Hematopoietic multipotent progenitor cell treated with erythropoietin and hydrocortisone succinate and interleukin-3 and kit ligand, for 4 days (in vitro differentiated cells): ENCODE measurements around the gene UNC13D.

Experiments
- DNase-seq: peaks from one replicate; pipeline ENCODE4 v3.0.0-alpha.2; 2015

Gene UNC13D

DNA sequence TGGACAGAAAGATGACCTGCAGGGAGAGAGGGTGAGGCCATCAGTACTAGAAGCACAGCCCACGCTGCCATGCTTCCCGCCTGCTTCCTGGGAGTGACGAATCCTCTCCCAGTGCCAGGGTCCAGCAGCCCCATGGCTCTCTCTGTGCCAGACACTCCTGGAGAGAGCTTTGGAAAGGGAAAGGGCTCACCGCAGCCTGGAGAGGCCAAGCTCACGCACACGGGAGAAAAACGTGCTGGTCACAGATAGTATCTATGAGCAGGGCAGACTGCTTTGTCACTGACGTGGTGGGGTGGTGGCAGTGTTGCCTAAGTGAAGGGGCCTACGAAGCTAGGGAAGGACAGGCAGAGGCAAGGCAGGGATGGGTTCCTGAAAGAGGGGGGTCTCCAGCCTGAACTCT is 5.5 kb upstream of the UNC13D start:
- DNase-seq, result peak; percentile 77

DNA sequence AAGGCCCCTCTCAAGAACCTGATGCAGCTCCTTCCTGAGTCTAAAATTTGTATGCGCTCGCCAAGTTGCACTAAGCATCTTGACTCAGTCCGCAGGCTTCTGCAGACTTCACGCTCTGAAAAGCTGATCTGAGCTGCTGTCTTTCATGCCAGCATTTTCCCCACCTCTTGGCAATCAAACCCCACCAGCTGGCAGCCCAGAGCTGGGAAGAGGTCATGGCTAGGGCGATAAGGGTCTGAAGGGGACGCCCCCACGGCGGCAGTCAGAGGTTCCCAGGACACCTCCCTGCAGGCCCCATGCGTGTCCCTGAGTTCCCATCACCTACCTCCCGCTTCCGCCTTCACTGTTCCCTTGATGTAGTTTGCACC is 5.1 kb upstream of the UNC13D start:
- DNase-seq, result peak; percentile 54

DNA sequence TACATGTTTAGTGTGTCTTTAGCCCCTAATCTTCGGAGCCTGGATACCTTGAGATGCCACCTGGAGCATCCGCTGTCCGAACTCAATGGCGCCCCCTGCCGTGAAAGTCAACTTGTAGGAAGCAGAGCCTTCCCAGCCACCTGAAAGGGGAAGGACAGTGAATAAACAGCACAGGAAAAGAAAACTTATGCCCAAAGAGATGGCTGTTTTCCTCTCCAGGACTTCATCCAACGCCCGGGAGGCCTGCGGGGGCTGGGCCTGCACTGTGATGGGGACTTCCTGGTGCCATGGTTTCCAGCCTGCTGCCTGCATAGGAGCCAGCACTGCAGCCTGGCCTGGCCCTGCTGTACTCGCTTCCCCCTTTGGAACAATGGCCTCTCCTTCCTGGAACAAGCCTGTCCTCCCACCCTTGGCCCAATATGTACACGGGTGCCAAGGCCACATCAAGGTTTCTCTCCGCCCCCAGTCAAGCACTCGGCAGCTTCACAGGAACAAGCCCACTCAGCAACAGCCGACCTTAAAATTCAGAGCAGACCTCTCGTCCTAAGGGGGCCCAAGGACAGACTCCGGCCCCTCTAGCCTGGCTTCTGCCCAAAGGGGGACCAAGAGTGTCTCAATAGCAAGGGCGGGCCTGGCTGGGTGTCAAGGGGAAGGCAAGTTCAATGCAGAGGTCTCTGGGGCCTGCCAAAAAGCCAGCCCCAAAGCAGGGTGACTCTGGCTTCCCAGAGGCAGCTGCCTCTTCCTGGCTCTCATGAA is 4.5 kb upstream of the UNC13D start:
- DNase-seq, result peak; percentile 79

DNA sequence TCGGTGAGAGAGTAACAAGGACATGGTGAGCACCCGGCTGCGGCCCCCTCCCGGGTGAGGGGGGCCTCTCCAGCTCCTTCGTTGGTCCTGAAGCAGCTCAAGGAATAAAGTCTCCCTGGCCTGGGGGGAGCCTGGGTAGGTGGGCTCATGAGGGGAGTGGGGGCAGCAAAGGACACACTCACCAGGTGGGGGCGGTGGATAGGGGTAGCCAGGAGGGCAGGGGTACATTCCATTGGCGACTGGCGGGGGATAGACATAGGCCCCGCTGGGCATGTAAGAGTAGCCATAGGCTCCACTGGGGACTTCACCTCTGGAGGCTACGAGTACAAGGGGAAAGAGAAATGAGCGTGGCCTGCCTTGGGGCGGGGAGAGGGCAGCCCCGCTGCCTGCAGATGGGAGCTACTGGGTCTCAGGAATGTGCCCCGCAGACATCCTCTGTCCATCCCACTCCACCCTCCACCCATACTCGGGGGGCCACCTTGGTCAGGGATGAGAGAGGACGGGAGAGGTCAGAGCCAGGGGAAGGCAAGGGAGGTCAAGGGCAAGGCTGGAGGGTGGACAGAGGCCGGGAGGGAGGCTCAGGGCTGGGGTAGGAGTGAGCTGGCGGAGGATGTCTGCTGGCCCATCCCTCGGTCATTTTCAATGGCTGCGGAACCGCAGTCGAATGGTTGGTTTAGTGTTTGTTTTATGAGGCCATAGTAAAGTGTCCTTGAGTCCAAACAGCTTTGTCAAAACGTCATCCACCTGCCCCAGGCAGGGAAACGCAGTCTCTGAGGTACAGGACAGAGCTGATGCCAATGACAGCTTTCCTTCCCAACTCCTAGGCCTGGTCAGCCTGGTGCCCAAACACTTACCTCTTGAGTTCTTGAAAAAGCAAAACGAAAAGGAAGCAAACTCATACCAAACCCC is 3.7 kb upstream of the UNC13D start:
- DNase-seq, result no peak

DNA sequence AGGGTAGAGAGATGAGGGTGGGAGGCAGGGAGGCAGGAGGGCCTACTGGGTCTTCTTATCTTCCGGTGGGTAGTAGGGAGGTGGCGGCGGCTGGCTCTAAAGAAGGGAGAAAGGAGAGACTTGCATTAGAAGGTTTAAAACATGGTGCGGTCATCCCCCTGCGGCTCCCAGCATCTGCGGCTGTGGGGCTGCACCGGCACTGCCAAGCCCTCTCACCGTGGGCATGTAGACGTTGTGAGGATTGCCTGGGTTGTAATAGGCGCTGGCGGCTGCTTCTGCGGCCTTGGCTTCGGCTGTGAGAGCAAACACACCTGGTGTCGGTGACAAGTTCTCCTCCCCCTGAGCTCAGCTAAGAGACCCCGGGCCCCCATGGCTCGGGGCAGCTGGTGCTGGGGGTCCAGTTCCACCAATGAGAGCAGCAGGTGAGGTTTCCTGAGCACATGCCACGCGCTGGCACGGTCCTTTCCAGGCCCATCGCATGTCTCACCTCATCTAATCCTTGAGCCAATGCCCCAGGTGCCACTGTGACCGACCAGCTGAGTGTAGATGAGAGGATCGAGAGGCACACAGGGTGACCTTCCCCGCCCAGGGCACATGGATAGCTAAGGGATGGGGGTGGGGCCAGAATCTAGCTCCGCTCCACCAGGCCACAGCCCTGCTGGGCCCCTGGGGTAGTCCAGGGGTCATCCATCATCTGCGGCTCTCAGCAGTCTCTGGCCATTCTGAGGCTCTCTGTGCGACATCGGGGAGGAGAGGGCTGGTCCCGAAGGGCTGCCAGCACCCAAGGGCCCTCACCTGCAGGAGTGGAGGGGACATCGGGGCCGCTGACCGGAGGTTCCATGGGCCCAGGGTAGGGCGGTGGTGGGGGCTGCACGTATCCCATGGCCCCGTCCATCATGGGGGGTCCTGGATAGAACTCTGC is 2.7 kb upstream of the UNC13D start:
- no peak for DNase-seq

DNA sequence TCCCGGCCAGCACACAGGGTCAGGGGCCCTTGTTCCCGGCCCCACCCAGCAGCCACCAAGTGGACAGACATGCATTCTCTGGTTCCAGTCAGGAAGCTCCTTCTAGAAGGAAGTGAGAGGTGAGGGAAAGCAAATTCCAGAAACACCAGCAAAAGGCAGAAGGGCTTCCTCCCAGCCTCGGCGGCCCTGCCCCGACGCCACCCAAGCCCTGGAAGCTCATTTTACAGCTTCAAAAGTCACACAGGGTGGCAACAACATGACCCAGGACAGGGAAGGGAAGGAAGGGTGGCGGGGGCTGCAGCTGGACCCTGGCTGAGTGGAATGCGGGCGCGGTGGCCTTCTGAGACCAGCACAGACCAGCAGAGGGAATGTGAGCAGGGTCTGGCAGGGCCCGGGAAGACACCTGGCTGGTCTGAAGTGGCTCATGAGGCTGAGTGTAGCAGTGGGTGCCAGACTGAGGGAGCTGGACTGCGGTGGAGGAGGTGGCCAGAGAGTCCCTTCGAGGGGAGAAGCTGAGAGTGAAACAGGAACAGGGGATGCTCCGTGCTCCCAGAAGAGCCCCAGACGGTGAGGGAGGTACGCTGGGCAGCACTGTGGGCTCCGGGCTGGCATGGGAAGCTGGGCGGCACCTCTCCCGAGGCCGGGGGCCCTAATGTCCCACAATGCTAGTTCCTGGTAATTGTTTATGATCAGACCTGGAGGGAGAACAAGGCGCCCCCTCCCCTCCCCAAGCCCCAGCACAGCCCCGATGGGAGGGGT is 1.9 kb upstream of the UNC13D start:
- no peak for DNase-seq

DNA sequence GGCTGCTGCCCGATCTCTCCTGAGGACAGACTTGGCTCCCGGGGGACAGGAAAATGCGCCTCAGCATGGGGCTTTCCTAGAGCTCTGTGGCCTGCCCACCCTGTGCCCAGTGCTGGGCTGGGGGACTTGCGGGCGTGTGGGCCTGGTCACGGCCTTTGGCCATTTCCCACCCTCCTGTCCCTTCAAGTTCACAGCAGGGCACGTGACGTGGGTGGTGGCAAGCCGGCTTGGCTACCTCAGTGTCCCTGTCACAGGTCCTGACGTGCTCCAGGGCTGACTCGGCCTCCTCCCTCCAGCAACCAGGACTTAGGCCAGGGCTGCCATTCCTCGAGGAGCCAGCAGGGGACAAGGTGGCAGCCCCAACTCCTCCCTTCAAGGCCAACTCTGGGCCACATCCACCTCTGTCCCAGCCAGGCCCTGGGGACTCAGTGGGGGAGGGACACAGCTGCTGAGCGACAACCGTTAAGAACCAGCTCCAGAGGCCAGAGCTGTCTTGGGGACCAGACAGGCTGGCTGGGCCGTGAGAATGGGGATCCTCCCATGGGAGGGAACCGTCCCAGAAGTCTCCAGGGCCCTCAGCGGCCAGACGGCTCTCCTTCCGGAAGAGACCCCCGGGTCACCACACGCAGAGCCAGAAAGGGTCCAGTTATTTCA is 981 bp upstream of the UNC13D start:
- DNase-seq, result peak; percentile 97

DNA sequence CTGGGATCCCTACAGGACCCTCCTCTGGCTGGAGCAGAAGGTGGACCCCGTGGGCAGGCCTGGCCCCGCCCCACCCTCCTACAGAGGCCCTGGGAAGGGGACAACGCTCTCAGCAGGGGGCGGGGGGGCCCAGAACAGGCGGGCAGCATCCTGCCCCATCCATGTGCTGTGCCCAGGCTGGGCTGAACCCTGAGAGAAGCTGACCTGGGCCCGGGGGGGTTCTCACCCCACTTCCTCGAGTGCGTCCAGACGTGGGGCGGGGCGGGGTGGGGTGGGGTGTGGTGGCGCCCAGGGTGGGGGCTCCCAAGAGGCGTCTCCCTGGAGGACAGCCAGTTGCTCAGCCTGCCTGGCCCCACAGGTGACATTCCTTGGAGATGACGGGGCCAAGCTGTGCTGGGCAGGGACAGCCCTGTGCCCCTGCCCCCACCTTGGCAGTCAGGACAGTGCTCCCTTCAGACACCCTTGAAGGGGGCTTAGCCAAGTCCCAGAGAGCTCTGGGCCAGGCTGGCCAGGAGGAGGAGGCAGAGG is 390 bp upstream of the UNC13D start:
- DNase-seq, result peak; percentile 75

DNA sequence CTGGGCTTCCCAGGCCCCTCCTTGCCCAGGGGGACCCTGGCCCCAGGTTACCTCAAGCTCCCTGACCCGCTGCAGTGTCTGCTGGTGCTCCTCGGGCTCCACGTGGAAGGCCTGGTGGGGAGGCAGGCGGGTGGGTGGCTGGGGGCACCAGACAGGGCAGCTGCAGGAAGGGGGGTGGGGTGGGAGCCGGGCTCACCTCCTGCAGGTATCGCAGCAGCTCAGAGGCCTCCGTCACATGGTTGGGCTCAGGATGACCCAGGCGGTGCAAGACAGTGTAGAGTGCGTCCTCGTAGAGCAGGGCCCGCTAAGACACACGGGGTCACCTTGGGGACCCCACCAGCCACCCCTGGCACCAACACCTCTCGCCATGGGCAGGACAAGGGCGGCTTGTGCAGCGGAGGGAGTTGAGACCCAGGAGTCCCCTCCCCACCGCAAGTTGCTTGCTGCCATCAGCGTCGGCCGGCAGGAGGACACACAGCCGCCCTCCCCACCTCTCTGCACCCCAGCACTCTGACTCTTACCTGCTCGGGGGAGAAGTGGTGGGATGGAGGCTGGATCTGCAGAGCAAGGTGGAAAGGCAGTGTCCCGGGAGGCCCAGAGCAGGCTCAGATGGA is 1.1 kb downstream of the UNC13D start:
- peak; percentile 45 for DNase-seq

DNA sequence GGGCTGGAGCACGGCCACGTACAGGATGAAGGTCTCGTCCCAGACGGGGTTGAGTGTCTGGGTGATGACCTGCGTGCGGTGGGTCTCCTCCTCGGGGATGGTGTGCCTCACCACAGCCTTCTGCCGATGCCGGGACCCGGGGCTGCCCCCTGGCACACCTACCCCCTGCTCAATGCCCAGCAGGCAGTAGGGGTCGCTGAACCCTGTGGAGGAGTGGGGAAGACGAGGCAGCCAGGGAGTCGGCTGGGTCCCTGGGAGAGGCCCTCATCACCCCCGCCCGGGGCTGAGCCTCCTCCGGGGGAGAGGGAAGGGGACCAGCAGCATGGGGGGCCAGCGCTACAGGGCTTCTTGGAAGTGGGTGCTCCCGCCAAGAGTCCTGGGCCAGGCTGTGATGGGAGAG is 1.8 kb downstream of the UNC13D start:
- DNase-seq, result no peak

DNA sequence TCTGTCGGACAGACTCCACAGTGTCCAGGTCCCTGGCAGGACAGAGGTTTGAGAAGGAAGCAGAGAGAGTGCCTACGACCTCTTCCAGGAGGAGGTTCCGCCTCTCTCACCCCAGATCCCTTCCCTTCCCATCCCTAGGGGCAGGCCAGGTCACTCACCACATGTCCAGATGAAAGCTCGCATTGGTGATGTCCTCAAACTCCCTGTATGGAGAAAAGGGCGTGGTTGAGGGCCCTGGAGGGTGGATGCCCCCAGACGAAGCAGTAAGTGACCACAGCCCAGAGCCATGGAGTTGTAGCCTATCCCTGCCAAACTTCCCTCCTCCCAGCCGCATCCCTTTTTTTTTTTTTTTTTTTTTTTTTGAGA is 3.4 kb downstream of the UNC13D start:
- no peak for DNase-seq

DNA sequence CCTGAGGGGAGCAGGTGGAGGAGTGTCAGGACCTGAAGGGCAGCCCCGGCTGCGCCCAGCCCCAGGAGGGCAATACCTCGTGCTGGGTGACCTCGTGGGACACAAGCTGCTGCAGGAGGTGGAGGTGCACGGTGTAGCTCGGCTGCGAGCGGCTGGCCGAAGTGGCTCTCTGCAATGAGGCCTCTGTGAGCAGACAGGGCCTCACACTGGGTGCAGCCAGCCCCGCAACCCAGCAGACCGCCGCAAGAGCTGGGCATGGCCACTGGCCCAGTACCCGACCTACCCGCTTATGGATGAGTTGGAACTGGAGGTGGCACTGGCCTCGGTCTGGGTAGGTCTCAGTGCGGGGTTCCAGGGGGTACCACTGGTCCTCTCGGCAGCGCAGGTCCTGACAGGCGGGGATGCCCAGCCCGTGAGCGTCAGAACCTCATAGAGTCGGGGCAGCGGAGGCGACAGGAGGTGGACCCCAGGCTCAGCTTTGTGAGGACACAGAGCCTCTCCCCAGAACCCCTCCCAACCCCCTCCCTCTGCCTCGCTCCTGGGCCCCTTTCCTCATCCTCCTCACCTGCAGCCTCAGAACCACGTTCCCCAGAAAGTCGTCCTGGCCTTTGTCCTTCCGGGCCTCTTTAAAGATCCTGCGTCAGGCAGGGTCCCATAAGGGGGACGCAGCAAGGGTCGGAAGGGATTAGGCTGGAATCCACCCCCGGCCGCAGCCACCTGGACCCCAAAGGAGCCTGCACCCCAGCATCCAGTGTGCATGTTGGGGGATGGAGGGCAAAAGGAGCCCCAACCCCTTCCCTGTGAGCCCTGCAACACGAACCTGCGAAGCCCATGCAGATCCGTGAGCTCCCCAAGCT is 4.0 kb downstream of the UNC13D start:
- no peak for DNase-seq

DNA sequence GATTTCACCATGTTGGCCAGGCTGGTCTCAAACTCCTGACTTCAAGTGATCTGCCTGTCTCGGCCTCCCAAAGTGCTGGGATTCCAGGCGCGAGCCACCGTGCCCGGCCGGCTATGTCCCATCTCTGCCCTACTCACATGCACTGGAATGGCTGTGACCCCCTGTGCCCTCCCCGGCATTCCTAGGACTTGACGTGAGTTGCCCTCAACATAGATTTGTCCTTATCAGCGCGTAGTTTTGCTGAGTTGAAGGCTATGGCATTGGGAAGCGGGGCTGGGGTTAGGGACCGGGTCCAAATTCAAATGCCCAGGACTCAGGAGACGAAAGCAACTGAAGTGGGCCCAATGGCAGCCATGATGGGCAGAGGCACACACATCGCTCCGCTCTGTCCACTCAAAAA is 5.8 kb downstream of the UNC13D start:
- no peak for DNase-seq

DNA sequence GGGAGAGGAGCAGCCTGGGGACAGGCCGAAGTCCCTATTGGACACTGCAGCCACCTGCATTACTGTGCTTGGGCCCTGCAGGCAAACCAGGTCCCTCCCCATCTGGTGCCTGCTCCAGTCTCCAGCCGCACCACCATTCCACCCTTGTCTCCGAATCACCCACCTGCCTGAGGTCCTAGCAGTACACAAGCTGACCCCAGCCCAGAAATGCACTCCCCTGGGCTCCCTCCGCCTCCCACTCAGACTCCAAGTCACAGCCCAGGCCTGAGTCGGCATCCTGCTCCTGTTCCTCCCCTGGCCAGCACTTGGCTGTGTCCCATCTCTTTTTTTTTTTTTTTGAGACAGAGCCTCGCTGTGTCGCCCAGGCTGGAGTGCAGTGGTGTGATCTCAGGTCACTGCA is 6.3 kb downstream of the UNC13D start:
- no peak for DNase-seq

DNA sequence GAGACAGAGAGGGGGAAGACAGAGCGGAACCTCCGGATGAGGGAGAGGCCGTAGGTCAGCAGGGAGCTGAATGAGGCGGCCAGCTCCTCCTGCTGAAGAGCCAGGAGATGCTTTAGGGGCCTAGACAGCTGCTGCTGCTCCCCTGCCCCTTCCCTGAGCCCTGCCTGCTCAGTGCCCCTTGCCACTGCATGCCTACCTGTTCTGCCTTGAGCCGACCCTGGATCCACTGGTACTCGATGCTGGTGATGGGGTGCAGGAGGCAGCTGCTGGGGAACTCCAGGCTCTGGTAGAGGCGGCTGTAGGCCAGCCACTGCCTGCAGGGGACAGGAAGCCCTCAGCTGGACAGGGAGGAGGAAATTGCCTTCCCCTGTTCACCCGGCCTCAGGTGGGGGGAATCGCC is 7.6 kb downstream of the UNC13D start:
- no peak for DNase-seq

DNA sequence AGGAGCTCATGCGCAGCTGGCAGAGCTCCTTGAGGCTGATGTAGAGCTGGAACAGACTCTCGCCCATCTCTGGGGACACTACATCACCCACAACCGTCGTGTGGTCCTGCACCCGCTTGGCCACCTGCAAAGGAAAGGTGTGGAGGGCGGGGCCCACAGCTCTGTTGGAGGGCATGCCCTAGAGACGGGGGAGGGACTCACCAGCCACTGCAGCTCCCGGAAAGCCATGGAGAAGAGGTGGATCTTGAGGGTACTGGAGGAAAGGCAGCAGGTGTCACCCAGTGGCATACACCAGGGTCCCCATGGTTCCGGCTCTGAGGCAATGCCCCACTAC is 8.6 kb downstream of the UNC13D start:
- no peak for DNase-seq

DNA sequence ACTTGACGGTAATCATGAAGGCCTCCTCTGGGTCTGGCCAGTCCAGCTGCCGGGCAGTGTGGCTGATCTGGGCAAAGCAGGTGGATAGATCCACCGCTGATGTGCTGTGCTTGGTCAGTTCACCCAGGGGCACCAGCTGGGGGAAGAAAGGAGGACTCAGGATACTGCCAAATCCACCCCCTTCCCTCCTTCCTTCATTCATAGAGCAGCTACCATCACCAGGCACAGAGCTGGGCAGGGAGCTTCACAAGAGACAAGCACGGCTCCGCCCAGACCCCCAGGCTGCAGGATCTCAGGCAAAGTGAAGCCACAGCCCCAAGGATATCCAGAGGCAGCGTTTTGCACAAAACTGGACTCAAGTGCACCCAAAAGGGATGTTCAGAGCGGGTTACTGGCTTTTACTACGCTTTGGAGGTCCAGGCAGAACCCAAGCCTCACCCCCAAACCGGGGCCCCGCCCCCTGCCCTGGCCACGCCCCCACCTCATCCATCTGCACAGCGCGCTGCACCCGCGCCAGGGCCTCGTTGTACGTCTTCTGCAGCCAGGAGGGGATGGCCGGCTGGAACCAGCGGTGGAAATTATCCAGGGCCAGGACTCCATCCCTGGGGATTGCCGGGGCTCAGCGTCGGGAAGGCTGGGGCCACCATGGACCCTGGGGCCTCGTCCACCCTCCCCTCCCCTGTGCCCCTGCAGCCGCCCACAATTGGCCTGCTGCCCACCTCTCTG is 9.1 kb downstream of the UNC13D start:
- no peak for DNase-seq

DNA sequence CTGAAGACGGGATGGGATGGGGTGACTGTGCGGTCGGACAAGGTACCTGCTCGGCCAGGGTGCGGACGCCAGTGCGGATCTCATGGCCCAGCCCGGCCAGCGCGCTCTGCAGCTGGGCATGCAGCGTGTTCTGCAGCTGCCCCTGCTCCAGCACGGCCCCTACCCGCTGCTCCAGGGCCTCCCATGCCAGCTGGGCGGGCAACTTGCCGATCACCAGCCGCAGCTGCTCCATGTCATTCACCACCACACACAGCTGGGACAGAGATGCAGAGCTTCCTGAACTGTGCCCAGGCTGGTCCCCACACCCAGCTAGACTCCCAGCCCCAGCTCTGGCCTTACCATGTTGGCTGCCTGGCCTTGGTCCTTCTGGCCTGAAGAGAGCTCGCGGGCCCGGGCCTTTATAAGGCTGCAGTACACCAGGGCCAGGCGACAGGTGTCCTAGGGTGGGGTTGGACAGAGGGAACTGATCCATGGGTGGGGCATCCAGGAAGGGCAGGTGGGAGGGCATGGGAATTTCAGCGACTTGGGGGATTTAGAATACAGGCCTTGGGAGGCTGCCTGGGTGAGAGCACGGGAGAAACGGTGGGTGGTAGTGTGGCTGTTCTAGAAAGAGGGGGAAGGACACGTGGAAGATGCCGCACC is 9.8 kb downstream of the UNC13D start:
- no peak for DNase-seq
